ENCODE measurements around the gene SCART1. TPM values are rescaled to one million over a fixed set of nuclear protein-coding genes. Genes with fewer than 3 reads are reported as not detected.

The SCART1 gene
- total and polyA plus RNA-seq, 8 donors = 0.43 to 9.3 (median 5.9) TPM; not detected in 1

GRCh38 chr10:133471300-133472109 is 17.8 kb downstream of the SCART1 start:
- no peak overlapping the region for H3K27ac ChIP-seq
- peaks cover 0 to 22% (median 6%) of the 10 kb centered on the region in 4 donors for H3K36me3 ChIP-seq
- 74 to 92% (median 76%) methylated on average over 7 of the region's 7 CpGs for WGBS, 5 donors
- H3K4me3 ChIP-seq = no peak overlapping the region
- peaks cover 0 to 4% (median 0%) of the 10 kb centered on the region in 4 donors for H3K9me3 ChIP-seq
- no peaks in the 10 kb centered on the region for H3K27me3 ChIP-seq
- TF ChIP-seq EP300 (IDR thresholded peaks at IDR 0.05) (no peak), POLR2A (IDR thresholded peaks at IDR 0.05) (no peak), CTCF (IDR thresholded peaks at IDR 0.05) (no peak), POLR2AphosphoS5 (IDR thresholded peaks at IDR 0.05) (no peak)
- intact Hi-C loops (cut with DNase I; ENCODE audit: low total_unique reads) = no loop called here
- DNase-seq = no peak
- no peaks in the 10 kb centered on the region for H3K4me1 ChIP-seq

GRCh38 chr10:133473270-133473669 is 19.5 kb downstream of the SCART1 start:
- Histone ChIP-seq H3K27me3 (no peaks in the 10 kb centered on the region), H3K4me1 (no peaks in the 10 kb centered on the region), H3K36me3 (peaks cover 0 to 6% (median 0%) of the 10 kb centered on the region in 4 donors), H3K9me3 (peaks cover 0 to 4% (median 0%) of the 10 kb centered on the region in 4 donors), H3K4me3 (no peak overlapping the region), H3K27ac (no peak overlapping the region)
- intact Hi-C loops (cut with DNase I; ENCODE audit: low total_unique reads) = no loop called here
- no peak for DNase-seq
- WGBS, 5 donors = 60 to 71% (median 67%) methylated on average over 4 of the region's 4 CpGs
- TF ChIP-seq CTCF (IDR thresholded peaks at IDR 0.05) (no peak), POLR2AphosphoS5 (IDR thresholded peaks at IDR 0.05) (no peak), POLR2A (IDR thresholded peaks at IDR 0.05) (no peak), EP300 (IDR thresholded peaks at IDR 0.05) (no peak)

- H3K4me1 ChIP-seq = no peaks in the 10 kb centered on the region
- TF ChIP-seq POLR2AphosphoS5 (IDR thresholded peaks at IDR 0.05) (no peak), POLR2A (IDR thresholded peaks at IDR 0.05) (no peak), EP300 (IDR thresholded peaks at IDR 0.05) (no peak)
- H3K27ac ChIP-seq = no peak overlapping the region
- H3K9me3 ChIP-seq = peaks cover 0 to 4% (median 0%) of the 10 kb centered on the region in 4 donors
- DNase-seq = no peak
- WGBS, 5 donors = 67 to 92% (median 83%) methylated on average over 2 of the region's 2 CpGs
- H3K4me3 ChIP-seq = no peak overlapping the region
- no peaks in the 10 kb centered on the region for H3K27me3 ChIP-seq
- H3K36me3 ChIP-seq = peaks cover 0 to 6% (median 0%) of the 10 kb centered on the region in 4 donors
- intact Hi-C loops (cut with DNase I; ENCODE audit: low total_unique reads) = no loop called here
Measured at GRCh38 chr10:133474027-133474426, 20.3 kb downstream of the SCART1 start.

- Histone ChIP-seq H3K9me3 (no peaks in the 10 kb centered on the region), H3K4me3 (no peak overlapping the region), H3K4me1 (no peaks in the 10 kb centered on the region), H3K36me3 (peaks cover 0 to 6% (median 0%) of the 10 kb centered on the region in 4 donors), H3K27me3 (no peaks in the 10 kb centered on the region), H3K27ac (no peak overlapping the region)
- TF ChIP-seq POLR2AphosphoS5 (IDR thresholded peaks at IDR 0.05) = no peak
- TF ChIP-seq EP300 (IDR thresholded peaks at IDR 0.05) = no peak
- no peak for DNase-seq
- WGBS, 5 donors = 87 to 92% (median 88%) methylated on average over 10 to 12 of the region's 12 CpGs
- intact Hi-C loops (cut with DNase I; ENCODE audit: low total_unique reads) = no loop called here
Measured at GRCh38 chr10:133474665-133475424, 21.1 kb downstream of the SCART1 start.

- DNase-seq = no peak
- TF ChIP-seq EP300 (IDR thresholded peaks at IDR 0.05) (no peak), POLR2AphosphoS5 (IDR thresholded peaks at IDR 0.05) (no peak), POLR2A (IDR thresholded peaks at IDR 0.05) (no peak), CTCF (IDR thresholded peaks at IDR 0.05) (no peak)
- H3K9me3 ChIP-seq = no peaks in the 10 kb centered on the region
- no peak overlapping the region for H3K27ac ChIP-seq
- intact Hi-C loops (cut with DNase I; ENCODE audit: low total_unique reads) = no loop called here
- no peaks in the 10 kb centered on the region for H3K4me1 ChIP-seq
- no peak overlapping the region for H3K4me3 ChIP-seq
- peaks cover 0 to 6% (median 0%) of the 10 kb centered on the region in 4 donors for H3K36me3 ChIP-seq
- 60 to 81% (median 73%) methylated on average over 5 of the region's 5 CpGs for WGBS, 5 donors
- H3K27me3 ChIP-seq = no peaks in the 10 kb centered on the region
Measured at GRCh38 chr10:133475425-133475734, 21.6 kb downstream of the SCART1 start.

All from stomach (tissue), 9 donors.